Left colon (tissue), 2 donors: ENCODE results near the gene DES. TPM values are rescaled to one million over a fixed set of nuclear protein-coding genes. Genes with fewer than 3 reads are reported as not detected.
A peak's percentile ranks its signal among the peaks of the same experiment; 100 is the strongest.

ENCODE experiments used
- ATAC-seq: fragments of 200-7000 bp; cut with Tn5 transposase; one replicate; pipeline ENCODE4 v1.9.1; 2020; ENCODE audit warnings: mild to moderate bottlenecking, moderate library complexity
- DNase-seq, 2 donors: peaks; one replicate each; pipeline ENCODE4 v3.0.0-alpha.2; 2020
- intact Hi-C, 2 donors: fragments of 100-400 bp; cut with DNase I in 1 of 2; cut with micrococcal nuclease in 1 of 2; formaldehyde crosslinking; loops; one replicate each; pipeline versions ENCODE4 v1.11.2 to v1.14.0; 2022; cut with DNase I, micrococcal nuclease
- total RNA-seq, 2 donors: library from RNA; stranded (reverse); fragmentation: NEBNext Ultra II Directional; extraction: Animal tissue kit (Norgen Biotek cat#: 25700); gene quantifications; one replicate each; pipeline ENCODE4 v1.2.1, GENCODE V29; 2021
- donor health status: DM: no; HTN: no; CAD: no.
- donor health status: DM: yes; HTN: yes; CAD: no.

The DES gene
- total RNA-seq, 2 donors from 2014 or later = 18.5 to 706 TPM

GRCh38 chr2:219464286-219465032 is 46.3 kb downstream of the DES start:
- ATAC-seq (no peak), DNase-seq (no peak)
- intact Hi-C loops = no loop called here

- DNase-seq = no peak
- no peak for ATAC-seq
These were observed 47.7 kb downstream of the DES start for GRCh38 chr2:219465659-219466561.

GRCh38 chr2:219466816-219467735 is 48.9 kb downstream of the DES start:
- ATAC-seq (no peak), DNase-seq (no peak)
- intact Hi-C loops = no loop called here

More at GRCh38 chr2:219465659-219466561, 47.7 kb downstream of the DES start:
- intact Hi-C loops = no loop called here

GRCh38 chr2:219467736-219468075 is 49.5 kb downstream of the DES start:
- intact Hi-C loops = no loop called here
- DNase-seq (no peak), ATAC-seq (no peak)

- ATAC-seq (no peak), DNase-seq (no peak)
- intact Hi-C loops = no loop called here
These were observed 50.4 kb downstream of the DES start for GRCh38 chr2:219468410-219469185.

- ATAC-seq (no peak), DNase-seq (no peak)
- intact Hi-C loops = no loop called here
These were observed 51.1 kb downstream of the DES start for GRCh38 chr2:219469186-219469724.

GRCh38 chr2:219470429-219470828 is 52.3 kb downstream of the DES start:
- ATAC-seq = no peak
- intact Hi-C loops = loop anchor here (10.0 kb wide), 1 partner anchor 54 kb away; no protein-coding TSS in a partner anchor
- DNase-seq = no peak

- intact Hi-C loops = loop anchor here (10.0 kb wide), 1 partner anchor 53 kb away; no protein-coding TSS in a partner anchor
- ATAC-seq = no peak
- no peak for DNase-seq
These were observed 53.5 kb downstream of the DES start for GRCh38 chr2:219471476-219472371.

GRCh38 chr2:219472629-219473187 is 54.5 kb downstream of the DES start:
- intact Hi-C loops = loop anchor here (10.0 kb wide), 1 partner anchor 52 kb away; no protein-coding TSS in a partner anchor
- DNase-seq = no peak
- no peak for ATAC-seq

- ATAC-seq (no peak), DNase-seq (no peak)
- intact Hi-C loops = loop anchor here (10.0 kb wide), 1 partner anchor 51 kb away; no protein-coding TSS in a partner anchor
These were observed 55.3 kb downstream of the DES start for GRCh38 chr2:219473511-219473910.

- DNase-seq (no peak), ATAC-seq (no peak)
- intact Hi-C loops = loop anchor here (10.0 kb wide), 1 partner anchor 50 kb away; no protein-coding TSS in a partner anchor
These were observed 56.3 kb downstream of the DES start for GRCh38 chr2:219474285-219475060.

GRCh38 chr2:219475278-219475677 is 57.1 kb downstream of the DES start:
- intact Hi-C loops = loop anchor here (10.0 kb wide), 1 partner anchor 50 kb away; no protein-coding TSS in a partner anchor
- no peak for ATAC-seq
- no peak for DNase-seq

- intact Hi-C loops = loop anchor here (10.0 kb wide), 1 partner anchor 49 kb away; no protein-coding TSS in a partner anchor
- DNase-seq (peak in 1 of 2 donors; percentile 82), ATAC-seq (peak; percentile 94)
These were observed 57.8 kb downstream of the DES start for GRCh38 chr2:219475697-219476651.
